HCT116 (cell line): ENCODE results near the gene ZNF396. TPM values are rescaled to one million over a fixed set of nuclear protein-coding genes. Genes with fewer than 3 reads are reported as not detected.
A peak's percentile ranks its signal among the peaks of the same experiment; 100 is the strongest.

Experiments used
- ATAC-seq: fragments of 200-7000 bp; cut with Tn5 transposase; 2 replicates; pipeline ENCODE4 v1.9.1; 2020; ENCODE audit warnings: mild to moderate bottlenecking, moderate library complexity
- BruUV-seq: library from RNA; stranded (reverse); fragments of 400-500 nt; replicated peaks from 2 replicates; lab custom pipeline; 2021; lab: Mats Ljungman, UMichigan
- CTCF ChIA-PET: fragments of 300-600 bp; sonication (Branson Sonifier 250); formaldehyde crosslinking; loops from one replicate; lab custom pipeline; 2021; ENCODE audit warnings: antibody characterized with exemption; lab: Charles Lee
- POLR2A ChIA-PET: fragments of 300-600, 350-600 bp; sonication (Branson Sonifier 250); formaldehyde crosslinking; loops from one replicate; lab custom pipeline; 2021; ENCODE audit warnings: antibody characterized with exemption; lab: Charles Lee
- RAD21 ChIA-PET, 2 experiments: fragments of 300-600 bp; sonication (Branson Sonifier 250); formaldehyde crosslinking; loops; one replicate each; lab custom pipeline; 2023; ENCODE audit warnings: low total read pairs in 2 of 2; ENCODE audit not compliant: uncharacterized antibody in 2 of 2, unreplicated experiment in 2 of 2, low non-redundant PET in 1 of 2; lab: Charles Lee
- DNase-seq: peaks from one replicate; pipeline ENCODE4 v3.0.0-alpha.2; 2010; ENCODE audit warnings: low read depth, low spot score
- H2AFZ ChIP-seq: fragments of 200-600 bp; shearing (Covaris generic), sonication (generic); 2 replicates; pipeline ENCODE4 v1.6.1; 2017; ENCODE audit warnings: low read depth, mixed run types, mixed read lengths, antibody characterized with exemption, low read length; ENCODE audit not compliant: poor library complexity, severe bottlenecking
- H3K27ac ChIP-seq: 2 replicates; pipeline ENCODE4 v1.5.1; 2012; ENCODE audit warnings: low read depth, low read length
- H3K27me3 ChIP-seq: fragments of 200-600 bp; sonication (generic); 2 replicates; pipeline ENCODE4 v1.6.1; 2016; ENCODE audit warnings: mixed run types, low read length, mixed read lengths; ENCODE audit not compliant: insufficient read depth
- H3K36me3 ChIP-seq, 2 experiments: fragments of 200-500 bp in 1 of 2; fragments of 200-600 bp in 1 of 2; sonication (Bioruptor generic) in 1 of 2; sonication (generic) in 1 of 2; 2 replicates each; pipeline versions ENCODE4 v1.5.1 to v1.6.1; 2014 to 2016; ENCODE audit warnings: low read length in 2 of 2, inconsistent platforms in 1 of 2, mixed read lengths in 1 of 2, mixed run types in 1 of 2; ENCODE audit not compliant: insufficient read depth in 2 of 2, control insufficient read depth in 1 of 2
- H3K4me1 ChIP-seq, 2 experiments: fragments of 200-600 bp in 1 of 2; sonication (generic) in 1 of 2; 2 replicates each; pipeline versions ENCODE4 v1.5.1 to v1.6.1; 2012 to 2017; ENCODE audit warnings: low read length in 2 of 2, inconsistent platforms in 1 of 2, mild to moderate bottlenecking in 1 of 2, mixed read lengths in 1 of 2, mixed run types in 1 of 2, moderate library complexity in 1 of 2; ENCODE audit not compliant: insufficient read depth in 2 of 2, control insufficient read depth in 1 of 2
- H3K4me2 ChIP-seq: fragments of 200-600 bp; sonication (generic); 2 replicates; pipeline ENCODE4 v1.6.1; 2017; ENCODE audit warnings: mixed run types, low read length, mixed read lengths
- H3K4me3 ChIP-seq, 2 experiments: fragments of 200-600 bp in 1 of 2; sonication (generic) in 1 of 2; replicated peaks in 1 of 2; 2 replicates each; pipeline ENCODE4 v1.5.1; 2011 to 2016; ENCODE audit warnings: low read length in 2 of 2, control low read depth in 1 of 2, low read depth in 1 of 2, mild to moderate bottlenecking in 1 of 2, mixed read lengths in 1 of 2, mixed run types in 1 of 2
- H3K79me2 ChIP-seq: fragments of 200-600 bp; sonication (generic); 2 replicates; pipeline ENCODE4 v1.6.1; 2017; ENCODE audit warnings: mild to moderate bottlenecking, mixed run types, low read length, moderate library complexity, mixed read lengths; ENCODE audit not compliant: insufficient read depth
- H3K9ac ChIP-seq: fragments of 200-600 bp; sonication (generic); 2 replicates; pipeline ENCODE4 v1.6.1; 2016; ENCODE audit warnings: low read length, mixed read lengths
- H3K9me2 ChIP-seq: fragments of 200-600 bp; sonication (generic), shearing (Covaris generic); 2 replicates; pipeline ENCODE4 v1.6.1; 2017; ENCODE audit warnings: mixed run types, mild to moderate bottlenecking, moderate library complexity; ENCODE audit not compliant: insufficient read depth
- H3K9me3 ChIP-seq, 2 experiments: fragments of 200-500 bp in 1 of 2; fragments of 200-600 bp in 1 of 2; sonication (Bioruptor generic) in 1 of 2; sonication (generic) in 1 of 2; 2 replicates each; pipeline ENCODE4 v1.6.1; 2014 to 2017; ENCODE audit warnings: low read length in 2 of 2, mixed read lengths in 2 of 2, inconsistent platforms in 1 of 2, low read depth in 1 of 2, mild to moderate bottlenecking in 1 of 2, mixed run types in 1 of 2, moderate library complexity in 1 of 2; ENCODE audit not compliant: control insufficient read depth in 1 of 2, insufficient read depth in 1 of 2
- H4K20me1 ChIP-seq: fragments of 200-600 bp; sonication (generic), shearing (Covaris generic); 2 replicates; pipeline ENCODE4 v1.6.1; 2017; ENCODE audit warnings: mixed run types, mild to moderate bottlenecking, moderate library complexity; ENCODE audit not compliant: insufficient read depth
- ATF3 ChIP-seq: IDR thresholded peaks from 2 replicates; pipeline ENCODE4 v1.6.1; 2012
- CBX3 ChIP-seq: IDR thresholded peaks from 2 replicates; pipeline ENCODE4 v1.6.1; 2012; ENCODE audit warnings: low read depth
- CEBPB ChIP-seq: IDR thresholded peaks from 2 replicates; pipeline ENCODE4 v1.6.1; 2012; ENCODE audit warnings: low read depth
- EGR1 ChIP-seq: IDR thresholded peaks from 2 replicates; pipeline ENCODE4 v1.6.1; 2012; ENCODE audit warnings: low read depth
- ELF1 ChIP-seq: IDR thresholded peaks from 2 replicates; pipeline ENCODE4 v1.6.1; 2012; ENCODE audit warnings: low read depth, borderline replicate concordance
- EZH2 ChIP-seq: fragments of 200-600 bp; sonication (generic); IDR thresholded peaks from 2 replicates; pipeline ENCODE4 v1.6.1; 2017; ENCODE audit warnings: antibody characterized with exemption, mixed run types
- EZH2phosphoT487 ChIP-seq: fragments of 200-600 bp; IDR thresholded peaks from 2 replicates; pipeline ENCODE4 v1.6.1; 2018; ENCODE audit warnings: antibody characterized with exemption, borderline replicate concordance
- MAX ChIP-seq: IDR thresholded peaks from 2 replicates; pipeline ENCODE4 v1.6.1; 2012
- POLR2AphosphoS5 ChIP-seq: IDR thresholded peaks from 2 replicates; pipeline ENCODE4 v1.6.1; 2011; ENCODE audit warnings: mild to moderate bottlenecking, low read depth, low read length, moderate library complexity
- SIN3A ChIP-seq: IDR thresholded peaks from 2 replicates; pipeline ENCODE4 v1.6.1; 2012; ENCODE audit warnings: low read depth
- YY1 ChIP-seq: IDR thresholded peaks from 2 replicates; pipeline ENCODE4 v1.6.1; 2011; ENCODE audit warnings: low read length, low read depth, moderate library complexity, mild to moderate bottlenecking; ENCODE audit not compliant: insufficient replicate concordance; ENCODE audit errors: extremely low read depth
- intact Hi-C: fragments of 100-400 bp; cut with micrococcal nuclease; formaldehyde crosslinking; loops from 2 replicates; pipeline ENCODE4 v1.10.0; 2022
- total RNA-seq: library from RNA; stranded (reverse); gene quantifications from one replicate; pipeline ENCODE4 v1.2.1, GENCODE V29; 2021; ENCODE audit not compliant: unreplicated experiment
- TF ChIP-seq, protein P1 (sequence below), 3 experiments: fragments of 200-600 bp in 1 of 3; sonication (generic) in 1 of 3; IDR thresholded peaks in 2 of 3; conservative IDR thresholded peaks in 1 of 3; 2 replicates each; pipeline ENCODE4 v1.5.1; 2012 to 2017; ENCODE audit warnings: low read depth in 2 of 3, low read length in 2 of 3, antibody characterized with exemption in 1 of 3, borderline replicate concordance in 1 of 3, control low read depth in 1 of 3, mild to moderate bottlenecking in 1 of 3, mixed read lengths in 1 of 3, mixed run types in 1 of 3, moderate library complexity in 1 of 3; ENCODE audit not compliant: insufficient read depth in 1 of 3
- TF ChIP-seq, protein P2 (sequence below): IDR thresholded peaks from 2 replicates; pipeline ENCODE4 v1.6.1; 2012; ENCODE audit warnings: low read depth

ZNF396 gene
- total RNA-seq, 1 experiment from 2014 or later, result 1.3 TPM

DNA sequence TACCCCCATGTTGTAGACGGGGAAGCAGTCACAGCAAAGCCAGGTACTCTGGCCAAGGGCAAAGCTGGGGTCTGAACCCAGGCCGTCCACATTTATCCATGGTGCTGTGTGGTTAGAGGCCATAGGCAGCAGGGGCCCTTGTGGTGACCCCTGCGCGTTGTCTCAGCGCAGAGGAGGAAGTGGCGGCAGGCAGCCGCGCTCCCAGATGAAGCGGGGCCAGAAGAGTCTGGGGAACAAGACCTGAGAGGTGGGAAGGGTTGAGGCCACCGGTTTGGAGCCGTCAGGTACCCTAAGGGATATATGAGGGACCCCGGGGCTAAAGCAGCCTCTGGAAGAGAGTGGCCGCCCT is 770 bp downstream of the ZNF396 start:
- intact Hi-C loops, result loop anchor here (5.0 kb wide), 1 partner anchor 139 kb away; no protein-coding TSS in a partner anchor
- Histone ChIP-seq H3K36me3 (no peaks in the 10 kb centered on the region), H3K4me1 (peaks cover 6 to 16% of the 10 kb centered on the region in 2 experiments; a peak in 3 of 4 replicates), H3K9ac (peak overlapping the region; percentile 46; the same call in 1 of the 2 replicates), H3K4me2 (peak overlapping the region; percentile 82), H3K27ac (no peak overlapping the region), H3K27me3 (no peaks in the 10 kb centered on the region), H3K9me3 (no peaks in the 10 kb centered on the region), H2AFZ (no peak overlapping the region), H3K4me3 (peak overlapping the region; percentile 52 to 64), H3K79me2 (no peaks in the 10 kb centered on the region), H3K9me2 (no peaks in the 10 kb centered on the region; the same call in 1 of the 2 replicates), H4K20me1 (no peaks in the 10 kb centered on the region)
- ChIA-PET CTCF (interaction anchor here (1.0 kb wide), 1 partner anchor 10 kb away, joined by 3 read pairs; no protein-coding TSS in a partner anchor), POLR2A (no interaction called here), RAD21 (no interaction called here)
- no TSS peak for BruUV-seq
- no peak for ATAC-seq
- no peak for DNase-seq
- TF ChIP-seq ATF3 (no peak), SIN3A (no peak), CEBPB (no peak), ELF1 (no peak)

DNA sequence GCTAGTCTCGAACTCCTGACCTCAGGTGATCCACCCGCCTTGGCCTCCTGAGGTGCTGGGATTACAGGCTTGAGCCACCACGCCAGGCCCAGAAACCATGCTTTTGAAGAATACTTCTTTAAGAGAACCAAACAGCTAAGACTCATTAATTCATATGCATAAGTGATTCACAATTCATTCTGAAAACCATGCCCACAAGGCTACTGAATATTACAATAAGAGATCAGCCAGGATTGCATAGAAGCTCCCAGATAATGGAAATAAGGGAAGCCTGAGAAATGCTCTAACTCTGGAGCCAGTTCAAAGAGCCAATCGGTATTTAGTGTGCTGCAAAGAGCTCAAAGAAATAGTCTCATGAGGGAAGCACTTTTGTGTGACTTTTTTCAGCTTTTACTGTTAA is 2.4 kb downstream of the ZNF396 start:
- no peaks in the 10 kb centered on the region for H4K20me1 ChIP-seq
- no peak overlapping the region for H3K4me3 ChIP-seq
- H3K27ac ChIP-seq, result no peak overlapping the region
- no peaks in the 10 kb centered on the region for H3K27me3 ChIP-seq
- H3K9me2 ChIP-seq, result no peaks in the 10 kb centered on the region
- ATAC-seq, result no peak
- intact Hi-C loops, result loop anchor here (5.0 kb wide), 1 partner anchor 137 kb away; no protein-coding TSS in a partner anchor
- ChIA-PET CTCF (no interaction called here), POLR2A (interaction anchor here (0.6 kb wide), 1 partner anchor 152 kb away, joined by 4 read pairs; no protein-coding TSS in a partner anchor), RAD21 (no interaction called here)
- no peaks in the 10 kb centered on the region for H3K9me3 ChIP-seq
- no peak overlapping the region for H3K4me2 ChIP-seq
- no peak overlapping the region for H3K9ac ChIP-seq
- H3K4me1 ChIP-seq, result peaks cover 6 to 16% of the 10 kb centered on the region in 2 experiments; a peak in 3 of 4 replicates
- DNase-seq, result no peak
- no peaks in the 10 kb centered on the region for H3K36me3 ChIP-seq
- H2AFZ ChIP-seq, result no peak overlapping the region
- H3K79me2 ChIP-seq, result no peaks in the 10 kb centered on the region
- BruUV-seq, result no TSS peak
- TF ChIP-seq ELF1, result no peak
- no peak for TF ChIP-seq YY1
- no peak for TF ChIP-seq EZH2phosphoT487
- no peak for TF ChIP-seq CBX3
- TF ChIP-seq MAX, result no peak
- TF ChIP-seq, protein P1, sequence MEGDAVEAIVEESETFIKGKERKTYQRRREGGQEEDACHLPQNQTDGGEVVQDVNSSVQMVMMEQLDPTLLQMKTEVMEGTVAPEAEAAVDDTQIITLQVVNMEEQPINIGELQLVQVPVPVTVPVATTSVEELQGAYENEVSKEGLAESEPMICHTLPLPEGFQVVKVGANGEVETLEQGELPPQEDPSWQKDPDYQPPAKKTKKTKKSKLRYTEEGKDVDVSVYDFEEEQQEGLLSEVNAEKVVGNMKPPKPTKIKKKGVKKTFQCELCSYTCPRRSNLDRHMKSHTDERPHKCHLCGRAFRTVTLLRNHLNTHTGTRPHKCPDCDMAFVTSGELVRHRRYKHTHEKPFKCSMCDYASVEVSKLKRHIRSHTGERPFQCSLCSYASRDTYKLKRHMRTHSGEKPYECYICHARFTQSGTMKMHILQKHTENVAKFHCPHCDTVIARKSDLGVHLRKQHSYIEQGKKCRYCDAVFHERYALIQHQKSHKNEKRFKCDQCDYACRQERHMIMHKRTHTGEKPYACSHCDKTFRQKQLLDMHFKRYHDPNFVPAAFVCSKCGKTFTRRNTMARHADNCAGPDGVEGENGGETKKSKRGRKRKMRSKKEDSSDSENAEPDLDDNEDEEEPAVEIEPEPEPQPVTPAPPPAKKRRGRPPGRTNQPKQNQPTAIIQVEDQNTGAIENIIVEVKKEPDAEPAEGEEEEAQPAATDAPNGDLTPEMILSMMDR (IDR thresholded peaks at IDR 0.05 in 2 of 3, conservative IDR thresholded peaks at IDR 0.05 in 1 of 3; ENCODE audit: borderline replicate concordance in 1 of 3, insufficient read depth in 1 of 3, low read depth in 2 of 3, low read length in 2 of 3), result no peak
- TF ChIP-seq SIN3A, result no peak
- TF ChIP-seq EZH2, result no peak
- no peak for TF ChIP-seq POLR2AphosphoS5
- TF ChIP-seq, protein P2, sequence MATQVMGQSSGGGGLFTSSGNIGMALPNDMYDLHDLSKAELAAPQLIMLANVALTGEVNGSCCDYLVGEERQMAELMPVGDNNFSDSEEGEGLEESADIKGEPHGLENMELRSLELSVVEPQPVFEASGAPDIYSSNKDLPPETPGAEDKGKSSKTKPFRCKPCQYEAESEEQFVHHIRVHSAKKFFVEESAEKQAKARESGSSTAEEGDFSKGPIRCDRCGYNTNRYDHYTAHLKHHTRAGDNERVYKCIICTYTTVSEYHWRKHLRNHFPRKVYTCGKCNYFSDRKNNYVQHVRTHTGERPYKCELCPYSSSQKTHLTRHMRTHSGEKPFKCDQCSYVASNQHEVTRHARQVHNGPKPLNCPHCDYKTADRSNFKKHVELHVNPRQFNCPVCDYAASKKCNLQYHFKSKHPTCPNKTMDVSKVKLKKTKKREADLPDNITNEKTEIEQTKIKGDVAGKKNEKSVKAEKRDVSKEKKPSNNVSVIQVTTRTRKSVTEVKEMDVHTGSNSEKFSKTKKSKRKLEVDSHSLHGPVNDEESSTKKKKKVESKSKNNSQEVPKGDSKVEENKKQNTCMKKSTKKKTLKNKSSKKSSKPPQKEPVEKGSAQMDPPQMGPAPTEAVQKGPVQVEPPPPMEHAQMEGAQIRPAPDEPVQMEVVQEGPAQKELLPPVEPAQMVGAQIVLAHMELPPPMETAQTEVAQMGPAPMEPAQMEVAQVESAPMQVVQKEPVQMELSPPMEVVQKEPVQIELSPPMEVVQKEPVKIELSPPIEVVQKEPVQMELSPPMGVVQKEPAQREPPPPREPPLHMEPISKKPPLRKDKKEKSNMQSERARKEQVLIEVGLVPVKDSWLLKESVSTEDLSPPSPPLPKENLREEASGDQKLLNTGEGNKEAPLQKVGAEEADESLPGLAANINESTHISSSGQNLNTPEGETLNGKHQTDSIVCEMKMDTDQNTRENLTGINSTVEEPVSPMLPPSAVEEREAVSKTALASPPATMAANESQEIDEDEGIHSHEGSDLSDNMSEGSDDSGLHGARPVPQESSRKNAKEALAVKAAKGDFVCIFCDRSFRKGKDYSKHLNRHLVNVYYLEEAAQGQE, result no peak
- no peak for TF ChIP-seq ATF3
- TF ChIP-seq EGR1, result no peak
